Anterior cingulate cortex (tissue), 58 donors: Measurements from ENCODE around the gene GHITM.
"Not testable (repeated sequence)": the region's sequence is repeated elsewhere in the genome, so short reads cannot be mapped to it uniquely, and the experiment has no call there.

Source experiments
- DNase-seq, 58 donors: peaks; one replicate each; lab custom pipeline; 2025; lab: John Stamatoyannopoulos, UW

Gene GHITM

DNA sequence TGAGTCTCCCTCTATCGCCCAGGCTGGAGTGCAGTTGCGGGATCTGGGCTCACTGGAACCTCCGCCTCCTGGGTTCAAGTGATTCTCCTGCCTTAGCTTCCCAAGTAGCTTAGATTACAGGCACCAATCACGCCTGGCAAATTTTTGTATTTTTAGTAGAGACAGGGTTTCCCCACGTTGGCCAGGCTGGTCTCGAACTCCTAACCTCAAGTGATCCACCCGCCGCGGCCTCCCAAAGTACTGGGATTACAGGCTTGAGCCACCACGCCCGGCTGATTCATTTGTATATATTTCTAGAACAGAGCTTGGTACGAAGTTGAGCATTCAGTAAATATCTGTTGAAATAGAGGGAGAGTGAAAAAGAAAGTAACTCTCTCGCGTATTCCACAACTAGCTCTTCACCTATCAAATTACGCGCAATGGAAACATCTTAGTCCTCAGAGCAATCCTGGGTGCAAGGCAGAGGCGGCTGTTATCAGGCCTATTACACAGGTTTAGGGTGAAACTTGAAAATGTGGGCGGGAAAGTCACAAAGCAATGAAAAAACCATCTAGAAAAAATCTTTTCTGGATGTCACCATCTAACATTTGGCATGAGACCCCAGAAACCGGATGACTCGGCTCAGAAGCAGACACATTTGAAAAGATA is 707 bp upstream of the GHITM start:
- DNase-seq, result peak in 2 of 58 donors; percentile 23 to 37

- DNase-seq, result peak in 2 of 58 donors; percentile 22 to 28
These were observed 699 bp downstream of the GHITM start for GRCh38 chr10:84140036-84140379.

DNA sequence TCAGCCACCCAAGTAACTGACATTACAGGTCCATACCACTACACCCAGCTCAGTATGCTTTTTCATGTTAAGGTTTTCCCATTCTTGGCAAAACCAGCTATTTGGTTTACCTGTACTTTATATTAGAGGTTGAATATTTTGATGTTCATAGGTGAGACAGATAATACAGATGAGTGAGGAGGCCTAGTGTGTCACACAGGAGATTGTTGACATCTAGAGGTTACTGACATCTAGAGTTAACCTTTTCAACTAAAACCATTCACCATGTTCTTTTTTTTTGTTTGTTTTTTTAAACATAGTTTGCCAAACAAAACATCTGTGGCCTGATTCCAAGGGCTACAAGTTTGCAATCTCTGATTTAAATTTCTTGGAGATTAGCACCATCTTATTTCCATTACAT is 8.0 kb downstream of the GHITM start:
- no peak for DNase-seq

DNA sequence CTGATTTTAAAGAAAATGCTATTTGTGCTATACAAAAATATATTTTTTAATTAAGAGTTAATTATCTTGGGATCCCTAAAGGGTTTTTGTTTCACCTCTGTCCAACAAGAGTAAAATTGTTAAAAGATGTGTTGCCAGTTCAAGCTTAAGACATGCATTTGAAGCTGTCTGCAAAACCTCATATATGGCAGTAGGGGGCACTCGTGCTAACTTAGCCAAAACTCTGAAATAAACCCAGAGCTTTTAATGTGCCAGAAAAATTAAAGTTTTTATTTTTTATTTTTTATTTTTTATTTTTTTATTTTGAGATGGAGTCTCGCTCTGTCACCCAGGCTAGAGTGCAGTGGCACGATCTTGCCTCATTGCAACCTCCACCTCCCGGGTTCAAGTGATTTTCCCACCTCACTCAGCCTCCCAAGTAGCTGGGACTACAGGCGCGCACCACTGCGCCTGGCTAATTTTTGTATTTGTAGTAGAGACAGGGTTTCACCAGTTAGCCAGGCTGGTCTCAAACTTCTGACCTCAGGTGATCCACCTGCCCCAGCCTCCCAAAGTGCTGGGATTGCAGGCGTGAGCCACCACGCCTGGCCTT is 8.8 kb downstream of the GHITM start:
- DNase-seq, result peak in 1 of 58 donors; percentile 2

DNA sequence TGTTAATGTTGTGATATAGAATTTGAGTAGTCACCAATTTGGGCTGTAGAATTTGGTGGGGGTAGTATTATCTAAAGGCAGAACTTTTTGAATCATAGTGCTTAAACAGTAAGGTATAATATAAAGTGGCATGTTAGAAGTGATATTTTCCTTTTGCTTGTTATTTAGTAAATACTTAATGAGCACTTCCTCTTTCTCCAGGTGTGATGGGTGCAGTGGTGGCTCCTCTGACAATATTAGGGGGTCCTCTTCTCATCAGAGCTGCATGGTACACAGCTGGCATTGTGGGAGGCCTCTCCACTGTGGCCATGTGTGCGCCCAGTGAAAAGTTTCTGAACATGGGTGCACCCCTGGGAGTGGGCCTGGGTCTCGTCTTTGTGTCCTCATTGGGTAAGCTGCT is 10.5 kb downstream of the GHITM start:
- no peak for DNase-seq

GRCh38 chr10:84152769-84153168 is 13.5 kb downstream of the GHITM start:
- DNase-seq, result no peak

DNA sequence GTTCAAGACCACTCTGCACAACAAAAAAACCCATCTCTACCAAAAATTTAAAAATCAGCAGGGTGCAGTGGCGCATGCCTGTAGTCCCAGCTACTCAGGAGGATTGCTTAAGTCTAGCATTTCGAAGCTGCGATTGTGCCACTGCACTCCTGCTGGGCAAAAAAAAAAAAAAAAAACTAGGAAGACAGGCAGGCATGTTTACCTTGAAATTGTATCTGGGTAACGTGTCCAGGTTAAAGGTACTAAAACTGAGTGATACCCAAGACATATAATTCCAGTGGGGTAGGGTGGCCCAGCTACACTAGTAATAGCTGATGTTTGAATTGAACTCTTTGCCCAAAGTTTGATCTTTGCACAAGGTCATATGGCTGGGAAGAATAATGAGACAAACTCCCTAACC is 16.2 kb downstream of the GHITM start:
- no peak for DNase-seq

DNA sequence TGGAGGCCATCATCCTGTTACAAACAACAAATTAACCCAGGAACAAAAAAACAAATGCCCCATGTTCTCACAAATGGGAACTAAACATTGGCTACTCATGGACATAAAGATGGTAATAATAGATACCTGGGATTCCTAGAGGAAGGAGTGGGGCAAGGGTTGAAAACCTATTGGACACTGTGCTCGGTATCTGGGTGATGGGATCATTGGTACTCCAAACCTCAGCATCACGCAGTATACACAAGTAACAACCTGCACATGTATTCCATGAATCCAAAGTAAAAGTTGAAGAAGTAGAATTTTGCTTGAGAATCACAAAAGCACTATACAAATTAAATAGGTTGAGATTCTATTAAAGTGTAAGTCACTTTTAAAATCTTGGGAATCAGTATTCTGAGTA is 16.7 kb downstream of the GHITM start:
- no peak for DNase-seq

- DNase-seq, result no peak
These were observed 17.5 kb downstream of the GHITM start for GRCh38 chr10:84156768-84157167.

- DNase-seq, result no peak
These were observed 18.8 kb downstream of the GHITM start for GRCh38 chr10:84158061-84158460.

- DNase-seq, result no peak
These were observed 19.2 kb downstream of the GHITM start for GRCh38 chr10:84158550-84158949.

DNA sequence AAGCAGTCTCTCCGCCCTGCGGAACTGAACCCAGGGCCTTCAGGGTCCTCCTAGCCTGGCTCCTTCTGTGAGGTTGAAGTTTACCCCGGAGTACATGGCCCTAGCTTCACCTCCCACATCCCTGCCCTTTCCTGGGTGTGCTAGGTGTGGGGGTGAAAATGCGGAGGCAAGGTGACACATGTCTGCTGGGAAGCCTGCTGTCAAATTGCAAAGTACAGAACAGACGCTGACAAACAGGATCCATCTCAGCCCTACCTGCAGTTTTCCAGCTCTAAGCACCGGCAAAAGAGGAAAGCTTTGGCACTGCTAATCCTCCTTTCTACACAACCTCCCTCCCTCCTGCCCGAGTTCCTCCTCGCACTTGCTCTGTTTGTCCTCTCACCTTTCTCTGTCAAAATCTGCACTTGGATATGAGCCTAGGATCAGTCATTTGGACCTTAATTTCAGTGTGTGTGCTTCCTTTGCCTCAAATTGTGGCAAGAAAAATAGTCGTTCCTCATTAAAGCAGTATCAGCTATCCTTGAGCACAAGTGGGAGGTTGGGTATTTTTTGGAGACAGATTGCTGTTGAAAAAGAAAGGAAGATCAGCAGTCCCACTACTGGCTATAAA is 19.9 kb downstream of the GHITM start:
- DNase-seq, result peak in 2 of 58 donors; percentile 21 to 35

DNA sequence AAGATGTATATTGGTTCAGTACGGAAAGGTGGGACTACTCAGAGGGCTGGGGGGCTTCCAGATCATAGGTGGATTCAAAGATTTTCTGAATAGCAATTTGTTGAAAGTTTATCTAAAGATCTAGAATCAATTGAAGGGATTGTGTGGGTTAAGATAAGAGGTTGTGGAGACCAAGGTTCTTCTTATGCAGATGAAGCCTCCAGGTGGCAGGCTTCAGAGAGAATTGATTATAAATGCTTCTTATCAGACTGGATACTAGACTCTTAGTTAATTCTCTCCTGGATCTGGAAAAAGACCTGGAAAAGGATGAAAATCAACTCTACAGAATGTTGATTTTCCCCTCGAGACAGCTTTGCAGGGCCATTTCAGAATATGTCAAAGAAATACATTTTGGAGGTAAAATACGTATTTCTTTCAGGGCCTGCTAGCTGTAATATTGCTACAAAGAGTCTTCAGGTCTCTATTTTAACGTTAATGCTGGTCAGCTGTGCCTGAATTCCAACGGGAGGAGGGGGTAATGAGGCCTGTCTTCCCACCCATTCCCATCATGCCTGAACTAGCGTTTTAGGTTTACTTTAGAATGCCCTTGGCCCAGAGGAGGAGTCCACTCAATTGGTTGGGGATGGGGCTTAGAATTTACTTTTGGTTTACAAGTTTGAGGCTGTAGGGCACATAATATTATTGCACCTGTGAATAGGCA is 21.5 kb downstream of the GHITM start:
- no peak for DNase-seq

GRCh38 chr10:84163996-84164395 is 24.7 kb downstream of the GHITM start:
- no peak for DNase-seq

DNA sequence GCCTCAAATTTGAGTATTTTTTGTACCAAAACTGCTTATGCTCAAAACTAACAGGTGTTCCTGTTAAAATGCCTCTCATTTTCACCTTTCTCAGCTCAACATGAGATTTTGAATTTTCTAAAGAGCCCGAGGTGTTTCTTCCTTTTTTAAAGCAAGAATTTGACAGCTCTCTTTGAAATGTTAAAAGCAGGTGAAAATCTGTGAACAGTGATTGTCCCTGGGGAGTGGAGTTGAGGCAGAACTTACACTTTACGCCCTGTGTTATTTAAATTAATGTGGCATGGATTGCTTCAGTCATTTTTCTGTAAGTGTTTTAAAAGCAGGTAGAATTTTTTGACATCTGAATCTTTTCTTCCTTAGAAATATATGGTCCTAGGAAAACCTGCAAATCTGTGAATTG is 25.1 kb downstream of the GHITM start:
- DNase-seq, result no peak

GRCh38 chr10:84166620-84167288 is 27.4 kb downstream of the GHITM start:
- DNase-seq, result no peak

- DNase-seq, result not testable (repeated sequence)
These were observed 28.0 kb downstream of the GHITM start for GRCh38 chr10:84167289-84167653.

GRCh38 chr10:84168382-84168781 is 29.1 kb downstream of the GHITM start:
- not testable (repeated sequence) for DNase-seq

GRCh38 chr10:84171237-84171636 is 31.9 kb downstream of the GHITM start:
- DNase-seq, result not testable (repeated sequence)

- not testable (repeated sequence) for DNase-seq
These were observed 32.6 kb downstream of the GHITM start for GRCh38 chr10:84171700-84172466.
